ENCODE data around the gene CEP128.

The CEP128 gene

DNA sequence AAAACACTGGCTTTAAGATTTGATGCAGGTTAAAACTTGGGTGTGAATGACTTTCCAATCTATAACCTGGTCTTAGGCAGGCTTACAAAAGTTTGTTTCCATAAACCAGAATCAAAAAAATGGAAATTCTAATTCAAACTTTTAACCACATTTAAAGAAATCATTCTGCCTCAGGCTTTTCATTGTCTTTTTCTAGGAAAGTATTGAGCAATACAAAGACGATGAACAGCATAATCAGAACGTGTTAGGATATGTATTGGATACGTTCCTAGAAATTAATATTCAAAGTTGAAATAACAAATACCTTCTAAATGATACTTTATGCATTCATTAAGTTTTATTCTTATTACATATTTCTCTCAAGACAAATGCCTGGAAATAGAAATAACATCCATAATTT is 172.9 kb downstream of the CEP128 start:
- DNase-seq: no peak

DNA sequence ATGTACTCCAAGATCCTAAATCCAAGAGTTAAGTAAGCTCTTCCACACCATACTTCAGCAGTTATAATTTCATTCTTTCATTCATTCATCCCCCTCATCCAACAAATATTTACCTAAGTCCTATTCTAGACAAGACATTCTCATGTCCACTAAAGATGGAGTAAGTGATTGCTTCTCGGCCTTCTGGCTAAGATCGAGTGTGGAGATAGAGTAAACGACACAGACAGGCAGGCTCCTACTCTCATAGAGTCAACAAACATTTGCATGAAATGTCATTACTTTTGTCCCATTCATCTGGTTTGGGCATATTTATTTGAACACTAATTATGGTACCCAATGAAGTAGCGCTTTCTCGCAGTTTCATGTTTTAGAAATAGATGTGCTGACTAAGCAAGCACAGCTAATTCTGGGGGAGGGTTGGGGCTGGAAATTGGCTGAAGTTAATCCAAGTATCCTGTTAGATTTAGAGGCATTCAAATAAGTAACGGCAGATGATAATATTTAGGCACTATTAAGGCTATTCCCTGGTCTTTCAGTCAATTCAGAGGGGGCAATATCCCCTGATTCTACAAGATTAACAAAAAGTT is 176.5 kb downstream of the CEP128 start:
- DNase-seq: no peak

DNA sequence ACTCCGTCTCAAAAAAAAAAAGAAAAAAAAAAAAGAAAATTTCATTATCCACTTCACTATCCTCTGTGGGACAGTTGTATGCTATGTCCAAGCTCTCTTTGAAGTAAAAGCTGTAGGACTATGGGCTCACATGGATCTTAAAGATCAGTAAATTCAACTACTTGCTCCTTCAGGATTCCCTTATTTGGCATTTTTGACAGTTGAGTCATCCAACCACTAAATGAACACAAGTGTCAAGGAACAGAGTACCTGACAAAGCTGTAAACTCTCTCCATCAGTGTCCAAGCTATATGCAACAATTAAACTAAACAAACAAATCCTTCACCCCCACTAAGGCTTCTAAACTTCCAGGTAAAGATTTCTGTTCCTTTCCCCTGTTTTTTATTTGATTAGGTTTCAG is 177.0 kb downstream of the CEP128 start:
- no peak for DNase-seq

DNA sequence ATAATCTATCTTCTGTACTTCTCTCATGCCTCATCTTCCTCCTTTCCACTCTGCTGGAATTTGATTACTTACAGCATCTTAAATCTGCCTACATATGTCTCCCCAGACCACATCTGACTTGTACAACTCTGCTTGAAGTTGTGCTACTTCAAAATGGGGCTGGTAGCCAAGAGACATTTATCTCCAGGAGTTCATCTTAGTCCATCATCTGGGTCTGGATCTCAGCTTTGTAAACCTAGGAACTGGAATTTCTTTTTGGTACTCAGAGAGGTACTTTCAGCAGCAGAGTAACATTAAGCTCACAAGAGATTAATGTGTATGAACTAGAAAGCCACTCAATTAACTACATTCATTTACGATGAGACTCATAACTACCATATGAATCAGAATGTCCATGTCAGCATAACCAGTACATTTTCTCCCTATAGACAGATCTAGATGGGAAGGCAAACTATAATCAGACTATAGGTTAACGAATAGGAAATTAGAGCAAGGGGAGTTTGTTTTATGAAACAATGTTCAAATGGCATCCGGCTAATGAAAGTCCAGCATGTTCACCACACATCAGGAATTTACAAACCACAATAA is 178.8 kb downstream of the CEP128 start:
- no peak for DNase-seq

DNA sequence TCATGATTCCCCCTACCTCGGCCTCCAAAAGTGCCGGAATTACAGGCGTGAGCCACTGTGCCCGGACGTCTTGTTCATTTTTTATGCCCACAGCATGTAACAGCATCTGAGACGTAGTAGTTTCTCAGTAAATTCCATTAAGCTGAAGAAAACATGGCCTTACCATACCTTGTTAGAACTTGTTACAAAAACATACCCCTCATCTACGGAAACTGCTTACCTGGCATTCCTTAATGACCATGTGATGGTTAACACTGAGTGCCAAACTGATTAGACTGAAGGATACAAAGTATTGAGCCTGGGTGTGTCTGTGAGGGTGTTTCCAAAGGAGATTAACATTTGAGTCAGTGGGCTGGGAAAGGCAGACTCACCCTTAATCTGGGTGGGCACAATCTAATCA is 186.8 kb downstream of the CEP128 start:
- no peak for DNase-seq

GRCh38 chr14:80751285-80751684 is 190.3 kb downstream of the CEP128 start:
- no peak for DNase-seq

- no peak for DNase-seq
These were observed 215.3 kb downstream of the CEP128 start for GRCh38 chr14:80726211-80726610.

DNA sequence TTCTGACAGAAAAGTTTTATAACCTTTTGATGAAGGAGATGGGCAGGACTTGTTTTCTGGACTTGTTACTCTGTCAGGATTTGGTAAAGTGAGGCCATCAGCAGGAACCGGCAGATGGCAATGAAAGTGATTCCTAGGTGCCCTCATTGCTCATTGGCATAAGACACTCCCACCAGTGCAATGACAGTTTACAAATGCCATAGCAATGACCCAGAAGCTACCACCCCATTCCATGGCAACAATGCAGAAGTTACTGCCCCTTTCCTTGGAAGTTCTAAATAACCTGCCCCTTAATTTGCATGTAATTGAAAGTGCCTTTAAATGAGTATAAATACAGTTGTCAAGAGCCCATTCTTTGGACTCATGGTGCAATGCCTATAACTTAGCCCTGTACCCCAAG is 222.6 kb downstream of the CEP128 start:
- DNase-seq: no peak

DNA sequence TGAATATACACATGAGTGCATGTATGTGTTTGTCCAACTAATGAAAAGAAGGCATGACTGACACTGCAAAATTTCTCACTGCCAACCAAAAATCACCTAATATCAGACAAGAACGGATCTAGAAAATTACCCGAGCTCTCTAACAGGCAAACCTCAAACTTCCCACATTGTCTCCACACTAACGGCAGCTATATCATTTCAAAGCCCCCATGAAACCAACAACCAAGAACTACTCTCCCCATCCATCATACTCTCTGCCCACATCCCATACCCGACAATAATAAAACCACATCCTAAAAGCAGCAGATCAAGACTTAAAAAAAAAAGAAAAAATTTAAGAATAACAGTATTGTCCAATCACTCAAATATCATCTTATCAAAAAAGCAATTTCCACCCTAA is 227.1 kb downstream of the CEP128 start:
- no peak for DNase-seq

- DNase-seq: no peak
These were observed 228.3 kb downstream of the CEP128 start for GRCh38 chr14:80713076-80713850.

- no peak for DNase-seq
These were observed 236.1 kb downstream of the CEP128 start for GRCh38 chr14:80705241-80705980.

DNA sequence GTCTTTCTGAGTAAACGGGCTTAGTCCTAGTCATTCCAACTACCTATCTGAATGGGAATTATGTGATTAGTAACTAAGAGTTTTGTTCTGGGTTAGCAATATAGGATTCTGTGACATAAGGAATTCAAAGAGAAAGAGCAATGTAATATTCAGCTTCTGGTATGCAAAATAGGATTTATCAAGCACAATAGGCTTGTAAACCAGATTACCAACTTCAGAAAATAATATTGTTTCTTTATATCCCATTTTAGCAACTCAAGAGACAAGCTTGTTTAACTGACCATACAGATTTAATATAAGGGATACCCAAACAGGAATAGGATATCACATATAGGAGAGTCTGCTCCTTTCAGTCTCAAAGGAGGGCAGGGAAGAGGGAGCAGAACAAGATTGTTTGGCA is 240.9 kb downstream of the CEP128 start:
- no peak for DNase-seq

DNA sequence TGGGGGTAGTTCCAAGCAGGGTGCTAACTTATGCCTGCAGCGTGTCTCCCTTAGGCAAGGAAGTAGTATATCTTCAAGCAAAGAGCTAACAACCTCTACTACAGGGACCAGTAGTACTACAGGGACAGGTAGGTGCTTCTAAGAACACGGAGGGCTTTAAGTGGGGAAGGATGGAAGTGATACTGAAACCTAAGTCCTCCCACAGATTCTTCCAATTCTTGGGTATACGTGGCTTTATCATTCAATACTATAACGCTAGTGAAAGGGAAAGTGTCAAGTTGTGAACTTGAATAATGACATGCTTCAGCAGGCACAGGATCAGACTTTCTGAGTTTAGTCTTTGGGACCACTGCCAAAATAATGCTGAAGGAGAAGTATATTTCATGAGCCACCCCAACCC is 241.7 kb downstream of the CEP128 start:
- no peak for DNase-seq

- DNase-seq: no peak
These were observed 242.6 kb downstream of the CEP128 start for GRCh38 chr14:80698974-80699373.

DNA sequence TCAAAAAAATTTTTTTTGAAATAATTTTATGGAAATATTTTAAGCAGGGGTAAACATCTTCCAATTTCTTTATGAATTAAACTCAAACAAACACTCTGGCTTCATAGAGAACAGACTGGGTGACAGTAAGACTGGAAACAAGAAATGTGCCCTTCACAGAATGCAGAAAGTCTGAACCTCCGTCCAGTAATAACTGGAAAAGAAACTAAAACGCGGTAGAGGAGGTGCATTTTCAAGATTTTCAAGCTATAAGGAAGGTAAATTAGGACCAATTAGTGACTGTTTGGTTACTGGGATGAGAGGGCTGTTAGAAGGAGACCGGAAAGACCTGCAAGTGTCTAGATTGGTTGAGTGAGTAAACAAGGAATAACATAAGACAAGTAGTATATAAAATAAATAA is 245.7 kb downstream of the CEP128 start:
- DNase-seq: no peak

DNA sequence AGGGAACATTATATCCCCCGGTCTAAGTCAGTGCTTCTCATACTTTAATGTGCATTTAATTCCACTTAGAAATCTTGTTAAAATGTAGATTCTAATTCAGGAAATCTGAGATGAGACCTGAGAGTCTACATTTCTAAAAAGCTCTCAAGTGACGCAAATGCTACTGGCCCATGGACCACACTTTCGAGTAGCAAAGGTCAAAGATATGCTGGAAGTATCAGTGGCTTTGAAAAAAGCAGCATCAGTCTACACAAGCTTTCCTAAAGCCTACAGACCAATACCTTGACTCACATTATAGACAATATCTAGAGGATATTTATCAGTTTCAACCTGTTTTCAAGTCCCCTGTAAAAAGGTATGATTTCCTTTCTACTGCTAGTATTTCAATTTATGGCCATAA is 248.6 kb downstream of the CEP128 start:
- no peak for DNase-seq

- no peak for DNase-seq
These were observed 259.9 kb downstream of the CEP128 start for GRCh38 chr14:80681651-80682050.

- no peak for DNase-seq
These were observed 262.3 kb downstream of the CEP128 start for GRCh38 chr14:80679273-80679672.

DNA sequence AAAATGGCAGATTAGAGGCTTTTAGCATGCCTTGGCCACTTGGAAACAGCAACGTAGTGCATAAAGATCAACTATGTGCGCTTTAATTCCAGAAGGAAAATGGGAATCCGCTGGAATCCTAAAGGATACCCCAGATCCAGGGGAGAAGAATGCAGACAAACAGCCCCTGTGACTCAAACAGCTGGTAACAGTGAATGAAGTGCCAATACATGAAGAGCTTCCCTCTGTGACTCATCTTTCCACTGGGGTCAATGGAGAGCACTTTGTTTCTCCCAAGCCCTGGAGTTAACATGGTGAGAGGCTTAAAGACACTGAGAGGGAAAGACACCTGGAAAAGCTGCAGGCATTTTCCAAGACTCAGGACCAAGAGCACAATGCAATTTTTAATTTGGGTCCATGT is 263.1 kb downstream of the CEP128 start:
- DNase-seq: no peak

GRCh38 chr14:80669426-80669825 is 272.1 kb downstream of the CEP128 start:
- no peak for DNase-seq

DNA sequence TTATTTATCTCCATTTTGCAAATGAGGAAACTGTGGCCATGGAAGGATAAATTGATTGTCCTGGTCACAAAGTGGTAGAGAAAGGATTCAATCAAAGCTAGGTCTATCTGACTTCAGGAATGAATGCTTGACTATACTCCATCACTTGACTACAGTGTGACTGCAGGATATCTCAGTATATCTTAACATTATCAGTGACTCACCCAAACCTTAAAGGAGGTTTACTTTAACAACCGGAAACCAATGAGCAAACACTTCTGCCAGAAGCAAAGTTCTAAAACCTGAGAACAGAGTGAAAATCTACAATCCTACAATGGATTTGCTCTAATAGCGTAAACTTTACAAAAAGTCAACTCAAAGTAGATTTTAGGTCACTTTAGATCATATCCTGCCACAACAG is 277.0 kb downstream of the CEP128 start:
- DNase-seq: no peak

GRCh38 chr14:80663541-80663940 is 278.0 kb downstream of the CEP128 start:
- no peak for DNase-seq

GRCh38 chr14:80659783-80660182 is 281.8 kb downstream of the CEP128 start:
- DNase-seq: no peak

- no peak for DNase-seq
These were observed 282.8 kb downstream of the CEP128 start for GRCh38 chr14:80658733-80659132.
